ENCODE measurements around the gene RASSF5. TPM values are rescaled to one million over a fixed set of nuclear protein-coding genes. Genes with fewer than 3 reads are reported as not detected.
A peak's percentile ranks its signal among the peaks of the same experiment; 100 is the strongest.

RASSF5 gene
- total RNA-seq, 1 donor from 2014 or later = 5.3 TPM

GRCh38 chr1:206509612-206510257 is 2.4 kb downstream of the RASSF5 start:
- intact Hi-C loops (cut with DNase I) = no loop called here
- DNase-seq (ENCODE audit: missing footprints) (no peak), ATAC-seq (no peak)

- intact Hi-C loops (cut with DNase I) = no loop called here
- DNase-seq (ENCODE audit: missing footprints) (no peak), ATAC-seq (no peak)
Measured at GRCh38 chr1:206510371-206510770, 3.0 kb downstream of the RASSF5 start.

GRCh38 chr1:206511362-206512057 is 4.2 kb downstream of the RASSF5 start:
- DNase-seq (ENCODE audit: missing footprints) (no peak), ATAC-seq (no peak)
- intact Hi-C loops (cut with DNase I) = no loop called here

GRCh38 chr1:206512058-206512850 is 4.9 kb downstream of the RASSF5 start:
- DNase-seq (ENCODE audit: missing footprints) = no peak
- intact Hi-C loops (cut with DNase I) = no loop called here
- ATAC-seq = no peak

GRCh38 chr1:206512851-206513180 is 5.5 kb downstream of the RASSF5 start:
- intact Hi-C loops (cut with DNase I) = no loop called here
- ATAC-seq (no peak), DNase-seq (ENCODE audit: missing footprints) (no peak)

- intact Hi-C loops (cut with DNase I) = no loop called here
Measured at GRCh38 chr1:206513312-206514111, 6.2 kb downstream of the RASSF5 start.

GRCh38 chr1:206514813-206515387 is 7.6 kb downstream of the RASSF5 start:
- intact Hi-C loops (cut with DNase I) = no loop called here
- ATAC-seq = no peak
- no peak for DNase-seq (ENCODE audit: missing footprints)

More at GRCh38 chr1:206513312-206514111, 6.2 kb downstream of the RASSF5 start:
- ATAC-seq = peak; percentile 84
- peak; percentile 81 for DNase-seq (ENCODE audit: missing footprints)

- intact Hi-C loops (cut with DNase I) = no loop called here
- no peak for DNase-seq (ENCODE audit: missing footprints)
- ATAC-seq = no peak
Measured at GRCh38 chr1:206516728-206516990, 9.3 kb downstream of the RASSF5 start.

- ATAC-seq (no peak), DNase-seq (ENCODE audit: missing footprints) (no peak)
- intact Hi-C loops (cut with DNase I) = no loop called here
Measured at GRCh38 chr1:206517784-206518183, 10.5 kb downstream of the RASSF5 start.

- no peak for DNase-seq (ENCODE audit: missing footprints)
- intact Hi-C loops (cut with DNase I) = no loop called here
- ATAC-seq = no peak
Measured at GRCh38 chr1:206518206-206518605, 10.9 kb downstream of the RASSF5 start.

- ATAC-seq (no peak), DNase-seq (ENCODE audit: missing footprints) (no peak)
- intact Hi-C loops (cut with DNase I) = no loop called here
Measured at GRCh38 chr1:206518743-206519142, 11.4 kb downstream of the RASSF5 start.

GRCh38 chr1:206521127-206521526 is 13.8 kb downstream of the RASSF5 start:
- ATAC-seq (no peak), DNase-seq (ENCODE audit: missing footprints) (no peak)
- intact Hi-C loops (cut with DNase I) = no loop called here

GRCh38 chr1:206521694-206522402 is 14.5 kb downstream of the RASSF5 start:
- intact Hi-C loops (cut with DNase I) = no loop called here
- DNase-seq (ENCODE audit: missing footprints) (no peak), ATAC-seq (no peak)

GRCh38 chr1:206524739-206525364 is 17.5 kb downstream of the RASSF5 start:
- ATAC-seq (peak; percentile 28), DNase-seq (ENCODE audit: missing footprints) (no peak)
- intact Hi-C loops (cut with DNase I) = no loop called here

GRCh38 chr1:206526064-206526911 is 19.0 kb downstream of the RASSF5 start:
- intact Hi-C loops (cut with DNase I) = no loop called here
- ATAC-seq (no peak), DNase-seq (ENCODE audit: missing footprints) (no peak)

- DNase-seq (ENCODE audit: missing footprints) = no peak
- intact Hi-C loops (cut with DNase I) = no loop called here
- ATAC-seq = no peak
Measured at GRCh38 chr1:206529425-206529824, 22.1 kb downstream of the RASSF5 start.

GRCh38 chr1:206532368-206532767 is 25.0 kb downstream of the RASSF5 start:
- ATAC-seq = no peak
- DNase-seq (ENCODE audit: missing footprints) = no peak
- intact Hi-C loops (cut with DNase I) = no loop called here

Measured in Right ventricle myocardium inferior (tissue), 1 donor.